Measurements from ENCODE around the gene AMER1. TPM values are rescaled to one million over a fixed set of nuclear protein-coding genes. Genes with fewer than 3 reads are reported as not detected.

The AMER1 gene
- total and polyA plus RNA-seq, 9 of the 15 experiments (the other 6 are each of a cell fraction or from before 2014, with no cell fraction given): 0.29 to 4.6 (median 3.0) TPM

- TF ChIP-seq SAP30 (IDR thresholded peaks at IDR 0.05; ENCODE audit: borderline replicate concordance, insufficient read depth, low read depth, low read length, poor library complexity, severe bottlenecking): no peak
- no peak for TF ChIP-seq THRA (IDR thresholded peaks at IDR 0.05)
- TF ChIP-seq ZKSCAN1 (IDR thresholded peaks at IDR 0.05; ENCODE audit: low read depth, low read length): no peak
- no peak for TF ChIP-seq CCAR2 (IDR thresholded peaks at IDR 0.05; ENCODE audit: low read depth, low read length)
- TF ChIP-seq SMARCC2 (IDR thresholded peaks at IDR 0.05; ENCODE audit: low read depth): no peak
- no peak for TF ChIP-seq DIDO1 (tag; IDR thresholded peaks at IDR 0.05; ENCODE audit: low read depth)
- TF ChIP-seq SRSF9 (IDR thresholded peaks at IDR 0.05; ENCODE audit: borderline replicate concordance, low read depth, low read length): no peak
- TF ChIP-seq SP1 (CRISPR knock-in tag; IDR thresholded peaks at IDR 0.05): peak; percentile 71
- TF ChIP-seq PKNOX1 (IDR thresholded peaks at IDR 0.05): peak; percentile 99
- no peak for TF ChIP-seq POLR3G (IDR thresholded peaks at IDR 0.05; ENCODE audit: extremely low read depth, insufficient read length, insufficient replicate concordance)
- TF ChIP-seq ZBTB9 (CRISPR knock-in tag; IDR thresholded peaks at IDR 0.05): 0 out of 2 replicates have a peak, but pooled peaks have one; percentile 33
- no peak for TF ChIP-seq ZKSCAN3 (CRISPR knock-in tag; IDR thresholded peaks at IDR 0.05)
- TF ChIP-seq NRF1 (conservative IDR thresholded peaks at IDR 0.05 in 1 of 2, IDR thresholded peaks at IDR 0.05 in 1 of 2): peak; percentile 66 to 70
- no peak for TF ChIP-seq USF1 (CRISPR knock-in tag; IDR thresholded peaks at IDR 0.05)
- no peak for TF ChIP-seq ZNF23 (CRISPR knock-in tag; IDR thresholded peaks at IDR 0.05)
- peak; percentile 43; the same call in 1 of the 2 replicates for TF ChIP-seq KLF13 (tag; IDR thresholded peaks at IDR 0.05; ENCODE audit: borderline replicate concordance, low read depth)
- TF ChIP-seq PTTG1 (tag; IDR thresholded peaks at IDR 0.05; ENCODE audit: low read depth): no peak
- no peak for TF ChIP-seq TRIM28 (IDR thresholded peaks at IDR 0.05)
- peak in 1 of 2 experiments; percentile 51 for TF ChIP-seq E2F6 (IDR thresholded peaks at IDR 0.05; ENCODE audit: borderline replicate concordance in 1 of 2, extremely low read depth in 1 of 2, insufficient read depth in 1 of 2, insufficient read length in 1 of 2, low read depth in 1 of 2, low read length in 1 of 2, poor library complexity in 1 of 2, severe bottlenecking in 1 of 2)
- TF ChIP-seq FOXO4 (CRISPR knock-in tag; IDR thresholded peaks at IDR 0.05): no peak
These were observed 410 bp upstream of the AMER1 start (continued) for GRCh38 chrX:64205735-64206501.

All from K562 (cell line).